K562 (cell line): ENCODE results near the gene TMEM132D. TPM values are rescaled to one million over a fixed set of nuclear protein-coding genes. Genes with fewer than 3 reads are reported as not detected.
"Not testable (repeated sequence)": the region's sequence is repeated elsewhere in the genome, so short reads cannot be mapped to it uniquely, and the experiment has no call there.

Source experiments
- ATAC-seq: fragments of 200-7000 bp; cut with Tn5 transposase; 3 replicates; pipeline ENCODE4 v1.9.1; 2020; ENCODE audit warnings: moderate library complexity
- BruUV-seq: library from RNA; stranded (reverse); fragments of 400-500 nt; replicated peaks from 2 replicates; lab custom pipeline; 2021; lab: Mats Ljungman, UMichigan
- CTCF ChIA-PET: fragments of 300-600 bp; formaldehyde crosslinking; extraction: SDS; loops from one replicate; lab custom pipeline; 2021; ENCODE audit warnings: low intra/inter-chr PET ratio; lab: Yijun Ruan, JAX
- POLR2A ChIA-PET: fragments of 300-600, 350-650 bp; sonication (Branson Sonifier 250); formaldehyde crosslinking; extraction: SDS; loops from one replicate; lab custom pipeline; 2021; ENCODE audit warnings: antibody characterized with exemption, inconsistent platforms; lab: Yijun Ruan, JAX
- DNase-seq, 4 experiments: peaks; one replicate each; pipeline versions ENCODE4 v3.0.0 to v3.0.0-alpha.2; 2011 to 2018; ENCODE audit warnings: low spot score in 3 of 4, mixed read lengths in 3 of 4; ENCODE audit errors: extremely low read depth in 1 of 4
- FAIRE-seq: peaks from 2 replicates; lab custom pipeline; 2011; peaks lifted over from hg19 to GRCh38; lab: Jason Lieb, UNC
- H2AFZ ChIP-seq: 2 replicates; pipeline ENCODE4 v1.6.0; 2011; ENCODE audit warnings: low read depth, low read length, control low read depth, inconsistent platforms
- H3K27ac ChIP-seq: fragments of 200-600 bp; 3 replicates; pipeline ENCODE4 v1.8.0; 2011; ENCODE audit warnings: low read depth, mild to moderate bottlenecking, control low read depth, inconsistent platforms, low read length, moderate library complexity, mixed read lengths; ENCODE audit errors: extremely low read depth
- H3K27me3 ChIP-seq, 2 experiments: fragments of 300-600 bp in 1 of 2; 2 replicates in 1 of 2; 3 replicates in 1 of 2; pipeline versions ENCODE4 v1.6.0 to v1.8.0; 2011; ENCODE audit warnings: inconsistent platforms in 2 of 2, low read length in 2 of 2, mild to moderate bottlenecking in 1 of 2, mixed read lengths in 1 of 2, moderate library complexity in 1 of 2; ENCODE audit not compliant: control insufficient read depth in 2 of 2, insufficient read depth in 2 of 2
- H3K36me3 ChIP-seq: fragments of 300-600 bp; 3 replicates; pipeline ENCODE4 v1.8.0; 2011; ENCODE audit warnings: mild to moderate bottlenecking, low read length, inconsistent platforms; ENCODE audit not compliant: control insufficient read depth, insufficient read depth
- H3K4me1 ChIP-seq, 2 experiments: fragments of 200-600 bp in 1 of 2; replicated peaks in 1 of 2; 2 replicates in 1 of 2; 3 replicates in 1 of 2; pipeline versions ENCODE4 v1.5.1 to v1.8.0; 2011; ENCODE audit warnings: inconsistent platforms in 2 of 2, low read length in 2 of 2, mild to moderate bottlenecking in 1 of 2, mixed read lengths in 1 of 2, moderate library complexity in 1 of 2; ENCODE audit not compliant: control insufficient read depth in 2 of 2, insufficient read depth in 2 of 2
- H3K4me2 ChIP-seq: 2 replicates; pipeline ENCODE4 v1.6.1; 2011; ENCODE audit warnings: low read length, control low read depth, inconsistent platforms, mixed read lengths; ENCODE audit not compliant: insufficient read depth
- H3K4me3 ChIP-seq: fragments of 200-600 bp; sonication (generic), shearing (Covaris generic); 2 replicates; pipeline ENCODE4 v1.5.1; 2016; ENCODE audit warnings: control low read depth, inconsistent platforms
- H3K79me2 ChIP-seq: fragments of 200-600 bp; 3 replicates; pipeline ENCODE4 v1.8.0; 2011; ENCODE audit warnings: low read length, inconsistent platforms; ENCODE audit not compliant: control insufficient read depth, insufficient read depth
- H3K9ac ChIP-seq, 2 experiments: 2 replicates each; pipeline versions ENCODE4 v1.6.0 to v1.6.1; 2011; ENCODE audit warnings: low read depth in 2 of 2, low read length in 2 of 2, control low read depth in 1 of 2, inconsistent platforms in 1 of 2, mild to moderate bottlenecking in 1 of 2, mixed read lengths in 1 of 2; ENCODE audit not compliant: insufficient read depth in 1 of 2
- H3K9me1 ChIP-seq: one replicate; pipeline ENCODE4 v1.6.0; 2011; ENCODE audit warnings: inconsistent platforms, mild to moderate bottlenecking, low read length, moderate library complexity; ENCODE audit not compliant: control insufficient read depth, insufficient read depth
- H3K9me3 ChIP-seq: replicated peaks from 2 replicates; pipeline ENCODE4 v1.5.1; 2011; ENCODE audit warnings: low read depth, low read length, inconsistent platforms; ENCODE audit not compliant: control insufficient read depth, insufficient read depth
- H4K20me1 ChIP-seq: replicated peaks from 2 replicates; pipeline ENCODE4 v1.6.1; 2011; ENCODE audit warnings: low read length, inconsistent platforms, mixed read lengths; ENCODE audit not compliant: control insufficient read depth, insufficient read depth
- CTCF ChIP-seq, 3 experiments: IDR thresholded peaks in 2 of 3; conservative IDR thresholded peaks in 1 of 3; 2 replicates each; pipeline ENCODE4 v1.5.1; 2011 to 2012; ENCODE audit warnings: low read length in 3 of 3, mild to moderate bottlenecking in 3 of 3, control low read depth in 2 of 3, improper control_type of control experiment in 1 of 3, inconsistent platforms in 1 of 3, low read depth in 1 of 3, mixed read lengths in 1 of 3, moderate library complexity in 1 of 3; ENCODE audit not compliant: insufficient read depth in 2 of 3
- MTA1 ChIP-seq: fragments of 450-650 bp; IDR thresholded peaks from 2 replicates; pipeline ENCODE4 v1.6.1; 2017; ENCODE audit warnings: borderline replicate concordance
- NFXL1 ChIP-seq: fragments of 450-650 bp; formaldehyde crosslinking; IDR thresholded peaks from 2 replicates; pipeline ENCODE4 v1.4.0; 2021; ENCODE audit warnings: mild to moderate bottlenecking
- POLR2H ChIP-seq: IDR thresholded peaks from 2 replicates; pipeline ENCODE4 v1.6.1; 2016; ENCODE audit warnings: missing genetic modification characterization, low read depth, mild to moderate bottlenecking, control low read depth, missing compliant biosample characterization, moderate library complexity
- POLR3G ChIP-seq: IDR thresholded peaks from 2 replicates; pipeline ENCODE4 v1.6.1; 2011; ENCODE audit not compliant: insufficient read length, insufficient replicate concordance; ENCODE audit errors: extremely low read depth
- RNF219 ChIP-seq: fragments of 250-450 bp; sonication (Bioruptor Pico); IDR thresholded peaks from 2 replicates; pipeline ENCODE4 v1.5.0; 2022; ENCODE audit warnings: mild to moderate bottlenecking
- SNAPC5 ChIP-seq: fragments of 250-450 bp; sonication (Bioruptor Pico); IDR thresholded peaks from 2 replicates; pipeline ENCODE4 v1.8.0; 2021; ENCODE audit warnings: moderate library complexity, mild to moderate bottlenecking, inconsistent platforms
- SRF ChIP-seq, 2 experiments: fragments of 250-450, 450-650 bp in 1 of 2; sonication (Bioruptor Pico) in 1 of 2; sonication (generic) in 1 of 2; formaldehyde crosslinking; IDR thresholded peaks; 2 replicates each; pipeline versions ENCODE4 v1.5.0 to v1.5.1; 2020 to 2022; ENCODE audit warnings: mild to moderate bottlenecking in 1 of 2, missing genetic modification reagents in 1 of 2
- TBP ChIP-seq: optimal IDR thresholded peaks from 2 replicates; pipeline ENCODE3; 2011; ENCODE audit warnings: low read depth, low read length, improper control_type of control experiment
- TFAP4 ChIP-seq: sonication (generic); formaldehyde crosslinking; IDR thresholded peaks from 2 replicates; pipeline ENCODE4 v1.8.0; 2022; ENCODE audit warnings: missing genetic modification reagents, mild to moderate bottlenecking, moderate library complexity, borderline replicate concordance
- ZNF354B ChIP-seq: fragments of 250-450 bp; sonication (Bioruptor Pico); IDR thresholded peaks from 2 replicates; pipeline ENCODE4 v1.4.0; 2020
- WGBS: fragments of 100-300 bp; shearing (Covaris generic); methylation state at CpG from one replicate; pipeline ENCODE4 v1.1.6; 2016; ENCODE audit warnings: low coverage, mixed read lengths; ENCODE audit not compliant: insufficient coverage; ENCODE audit errors: missing lambda C conversion rate; 5-methylcytosine and 5-hydroxymethylcytosine counted together
- in situ Hi-C: fragments of 300-500 bp; cut with MboI; formaldehyde crosslinking; loops from 4 replicates; pipeline ENCODE4 v1.15.0; 2018; ENCODE audit warnings: inconsistent platforms, mixed read lengths
- intact Hi-C: fragments of 100-400 bp; cut with micrococcal nuclease; formaldehyde crosslinking; loops from 2 replicates; pipeline ENCODE4 v1.14.2; 2022
- polyA plus RNA-seq, 8 experiments: library from polyadenylated mRNA; depleted of rRNA in 4 of 8; stranded (reverse) in 5 of 8; unstranded in 3 of 8; fragments of >200 nt; fragmentation: Nextera tagmentation in 2 of 8; fragmentation: Illumina TruSeq in 1 of 8; extraction: Ambion mirVana in 2 of 8; extraction: Trizol in 1 of 8; gene quantifications; 2 replicates each; pipeline versions ENCODE4 v1.2.1 to v1.2.3, GENCODE V29; 2011 to 2014; ENCODE audit warnings: inconsistent platforms in 1 of 8, missing spikeins in 1 of 8
- total RNA-seq, 7 experiments: library from RNA; depleted of rRNA in 6 of 7; stranded (reverse); fragments of >200 nt in 6 of 7; fragmentation: Illumina TruSeq in 2 of 7; extraction: Trizol in 2 of 7; gene quantifications; 2 replicates each; pipeline versions ENCODE4 v1.2.1 to v1.2.3, GENCODE V29; 2011 to 2021; ENCODE audit warnings: low replicate concordance in 1 of 7

TMEM132D gene
- total and polyA plus RNA-seq, 9 of the 15 experiments (the other 6 are each of a cell fraction or from before 2014, with no cell fraction given): not detected

- no peak overlapping the region for H2AFZ ChIP-seq
- H3K4me1 ChIP-seq: no peaks in the 10 kb centered on the region
- 2% methylated on average over 7 of the region's 7 CpGs for WGBS
- DNase-seq (no peak), FAIRE-seq (no peak), ATAC-seq (no peak)
- no peak overlapping the region for H3K9ac ChIP-seq
- H3K9me1 ChIP-seq: no peaks in the 10 kb centered on the region
- TF ChIP-seq TFAP4 (CRISPR knock-in tag): no peak
- no peak for TF ChIP-seq POLR3G
- TF ChIP-seq MTA1: no peak
- TF ChIP-seq SRF (CRISPR knock-in tag; IDR thresholded peaks at IDR 0.05): no peak
- TF ChIP-seq CTCF (IDR thresholded peaks at IDR 0.05 in 2 of 3, conservative IDR thresholded peaks at IDR 0.05 in 1 of 3; ENCODE audit: insufficient read depth in 2 of 3, low read depth in 1 of 3, low read length in 3 of 3): no peak
- TF ChIP-seq POLR2H: no peak
- TF ChIP-seq SNAPC5 (CRISPR knock-in tag): no peak
- TF ChIP-seq TBP: no peak
- TF ChIP-seq RNF219 (CRISPR knock-in tag): no peak
- TF ChIP-seq NFXL1 (CRISPR knock-in tag): no peak
- TF ChIP-seq ZNF354B: no peak
- intact Hi-C loops: no loop called here
- ChIA-PET POLR2A (interaction anchor here (0.6 to 0.7 kb wide), 2 partner anchors 298 to 311 kb away, joined by 3 read pairs; no protein-coding TSS in a partner anchor), CTCF (no interaction called here)
- BruUV-seq: no TSS peak
- no peaks in the 10 kb centered on the region for H3K36me3 ChIP-seq
- H3K27ac ChIP-seq: no peak overlapping the region
- no peaks in the 10 kb centered on the region for H3K79me2 ChIP-seq
- no peak overlapping the region for H3K4me2 ChIP-seq
- no peaks in the 10 kb centered on the region for H3K9me3 ChIP-seq
- H3K27me3 ChIP-seq: no peaks in the 10 kb centered on the region
- in situ Hi-C loops: loop anchor here (25.0 kb wide), 1 partner anchor 721 kb away; the partner anchor contains the start of gene TMEM132D
- H4K20me1 ChIP-seq: no peaks in the 10 kb centered on the region
- H3K4me3 ChIP-seq: no peak overlapping the region
These were observed 713.0 kb downstream of the TMEM132D start for GRCh38 chr12:129190827-129191226.

- POLR2A ChIA-PET, H3K4me2 ChIP-seq, H3K4me1 ChIP-seq, H2AFZ ChIP-seq, DNase-seq, H3K79me2 ChIP-seq, BruUV-seq, H3K9me3 ChIP-seq, H4K20me1 ChIP-seq, H3K4me3 ChIP-seq, ATAC-seq, CTCF ChIA-PET, H3K27ac ChIP-seq, H3K9ac ChIP-seq, H3K9me1 ChIP-seq, H3K36me3 ChIP-seq, H3K27me3 ChIP-seq, FAIRE-seq: not testable (repeated sequence)
- in situ Hi-C loops: loop anchor here (25.0 kb wide), 1 partner anchor 722 kb away; the partner anchor contains the start of gene TMEM132D
- intact Hi-C loops: loop anchor here (10.0 kb wide), 1 partner anchor 825 kb away; no protein-coding TSS in a partner anchor
- 0% methylated on average over 4 of the region's 4 CpGs for WGBS
These were observed 713.9 kb downstream of the TMEM132D start for GRCh38 chr12:129189879-129190278.
